DMS 273 (cell line): ENCODE measurements around the gene UBA1.

ENCODE experiments used
- DNase-seq: peaks from one replicate; lab custom pipeline; 2025; ENCODE audit not compliant: unreplicated experiment; lab: John Stamatoyannopoulos, UW

Gene UBA1

GRCh38 chrX:47210661-47211425 is 17.2 kb downstream of the UBA1 start:
- DNase-seq: no peak

- no peak for DNase-seq
These were observed 19.0 kb downstream of the UBA1 start for GRCh38 chrX:47212381-47213293.

GRCh38 chrX:47214435-47215077 is 20.9 kb downstream of the UBA1 start:
- peak; percentile 85 for DNase-seq

- DNase-seq: peak; percentile 62
These were observed 21.8 kb downstream of the UBA1 start for GRCh38 chrX:47215291-47215900.

GRCh38 chrX:47216393-47216925 is 22.8 kb downstream of the UBA1 start:
- DNase-seq: no peak

GRCh38 chrX:47217121-47217851 is 23.7 kb downstream of the UBA1 start:
- DNase-seq: peak; percentile 87

- DNase-seq: peak; percentile 100
These were observed 24.2 kb downstream of the UBA1 start for GRCh38 chrX:47217852-47218279.

GRCh38 chrX:47218280-47218919 is 24.8 kb downstream of the UBA1 start, which contains the start of gene CDK16:
Gene CDK16, plus strand, starts transcription at chrX:47218681. Its CDS starts 4,877 bp downstream, at chrX:47223558.
- DNase-seq: peak; percentile 95

- DNase-seq: peak; percentile 81
These were observed 25.5 kb downstream of the UBA1 start for GRCh38 chrX:47218920-47219815.

GRCh38 chrX:47221756-47222155 is 28.1 kb downstream of the UBA1 start:
- DNase-seq: no peak

GRCh38 chrX:47222751-47223350 is 29.2 kb downstream of the UBA1 start:
- peak; percentile 34 for DNase-seq

GRCh38 chrX:47223476-47224250 is 30.0 kb downstream of the UBA1 start:
- DNase-seq: no peak

GRCh38 chrX:47224266-47224895 is 30.8 kb downstream of the UBA1 start:
- DNase-seq: no peak

- no peak for DNase-seq
These were observed 31.3 kb downstream of the UBA1 start for GRCh38 chrX:47224896-47225290.

- no peak for DNase-seq
These were observed 32.4 kb downstream of the UBA1 start for GRCh38 chrX:47226071-47226470.

- DNase-seq: no peak
These were observed 33.1 kb downstream of the UBA1 start for GRCh38 chrX:47226531-47227333.
